ENCODE measurements around the gene SMAD4.

DNA sequence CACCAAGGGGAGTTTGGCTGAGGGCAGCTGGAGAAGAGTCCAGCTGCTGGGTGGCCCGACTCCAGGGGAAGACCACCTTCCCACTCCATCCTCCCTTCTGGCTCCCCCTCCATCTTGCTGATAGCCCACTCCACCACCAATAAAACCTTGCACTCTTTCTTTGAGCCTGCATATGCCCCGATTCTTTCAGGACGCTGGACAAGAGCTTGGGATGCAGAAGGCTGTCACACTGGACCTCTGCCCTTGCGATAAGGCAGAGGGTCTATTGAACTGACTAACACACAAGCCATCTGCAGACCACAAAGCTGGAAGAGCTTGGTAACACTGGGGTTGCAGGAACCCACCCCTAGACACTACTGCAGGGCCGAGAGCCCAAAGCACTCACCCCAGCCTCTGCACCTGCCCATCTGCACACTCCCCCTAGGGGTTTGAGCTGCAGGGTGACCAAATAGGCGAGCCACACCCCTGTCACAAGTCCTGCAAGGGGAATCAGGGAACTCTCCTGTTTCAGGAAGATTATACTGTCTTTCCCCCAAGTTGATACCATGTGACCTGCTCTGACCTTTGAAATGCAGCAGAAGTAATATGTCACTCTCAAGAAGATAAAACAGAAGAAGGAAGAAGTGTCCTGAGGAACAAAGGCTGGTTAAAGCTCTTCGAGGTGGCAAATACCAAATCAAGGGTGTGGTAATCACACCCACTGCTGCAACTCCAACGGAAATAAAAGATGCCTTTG is 70.5 kb downstream of the SMAD4 start:
- TF ChIP-seq, protein P1, sequence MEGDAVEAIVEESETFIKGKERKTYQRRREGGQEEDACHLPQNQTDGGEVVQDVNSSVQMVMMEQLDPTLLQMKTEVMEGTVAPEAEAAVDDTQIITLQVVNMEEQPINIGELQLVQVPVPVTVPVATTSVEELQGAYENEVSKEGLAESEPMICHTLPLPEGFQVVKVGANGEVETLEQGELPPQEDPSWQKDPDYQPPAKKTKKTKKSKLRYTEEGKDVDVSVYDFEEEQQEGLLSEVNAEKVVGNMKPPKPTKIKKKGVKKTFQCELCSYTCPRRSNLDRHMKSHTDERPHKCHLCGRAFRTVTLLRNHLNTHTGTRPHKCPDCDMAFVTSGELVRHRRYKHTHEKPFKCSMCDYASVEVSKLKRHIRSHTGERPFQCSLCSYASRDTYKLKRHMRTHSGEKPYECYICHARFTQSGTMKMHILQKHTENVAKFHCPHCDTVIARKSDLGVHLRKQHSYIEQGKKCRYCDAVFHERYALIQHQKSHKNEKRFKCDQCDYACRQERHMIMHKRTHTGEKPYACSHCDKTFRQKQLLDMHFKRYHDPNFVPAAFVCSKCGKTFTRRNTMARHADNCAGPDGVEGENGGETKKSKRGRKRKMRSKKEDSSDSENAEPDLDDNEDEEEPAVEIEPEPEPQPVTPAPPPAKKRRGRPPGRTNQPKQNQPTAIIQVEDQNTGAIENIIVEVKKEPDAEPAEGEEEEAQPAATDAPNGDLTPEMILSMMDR (IDR thresholded peaks at IDR 0.05): no peak
- no peak for TF ChIP-seq POLR2AphosphoS5 (IDR thresholded peaks at IDR 0.05; ENCODE audit: low read depth, low read length)
